Right ventricle myocardium superior (tissue), 1 donor: Measurements from ENCODE around the gene PUS10. TPM values are rescaled to one million over a fixed set of nuclear protein-coding genes. Genes with fewer than 3 reads are reported as not detected.

ENCODE experiments used
- total RNA-seq: library from RNA; stranded (reverse); fragmentation: NEBNext Ultra II Directional; extraction: Animal tissue kit (Norgen Biotek cat#: 25700); gene quantifications from one replicate; pipeline ENCODE4 v1.2.1, GENCODE V29; 2021
- donor health status: DM: no; HTN: yes; CAD: no; lungs with severe emphysema.

The PUS10 gene
- total RNA-seq, 1 donor from 2014 or later = 5.0 TPM

Other genes with a start within 250 kb of the PUS10 start
- gene REL, start 136.7 kb downstream of the PUS10 start, total RNA-seq = 4.4 TPM
- gene PEX13, start 535 bp downstream of the PUS10 start, total RNA-seq = 19.5 TPM
- gene SANBR, start 47.6 kb upstream of the PUS10 start, total RNA-seq = 6.2 TPM
- gene C2orf74, start 143.9 kb upstream of the PUS10 start, total RNA-seq = 30.7 TPM